ENCODE results near the gene SH3GL3.

SH3GL3 gene

GRCh38 chr15:83571820-83572707 lies 124.9 kb downstream of the SH3GL3 start:
- DNase-seq, result no peak

GRCh38 chr15:83574345-83574744 lies 127.2 kb downstream of the SH3GL3 start:
- DNase-seq, result no peak

GRCh38 chr15:83578691-83579090 lies 131.6 kb downstream of the SH3GL3 start:
- DNase-seq, result no peak

- no peak for DNase-seq
Observed at GRCh38 chr15:83581381-83581780, 134.2 kb downstream of the SH3GL3 start.

GRCh38 chr15:83582381-83582780 lies 135.2 kb downstream of the SH3GL3 start:
- no peak for DNase-seq

- DNase-seq, result no peak
Observed at GRCh38 chr15:83585601-83586335, 138.6 kb downstream of the SH3GL3 start.

- no peak for DNase-seq
Observed at GRCh38 chr15:83587091-83587490, 139.9 kb downstream of the SH3GL3 start.

- no peak for DNase-seq
Observed at GRCh38 chr15:83588441-83588840, 141.3 kb downstream of the SH3GL3 start.

GRCh38 chr15:83592370-83593040 lies 145.4 kb downstream of the SH3GL3 start:
- no peak for DNase-seq

GRCh38 chr15:83595191-83595590 lies 148.1 kb downstream of the SH3GL3 start:
- DNase-seq, result no peak

- DNase-seq, result no peak
Observed at GRCh38 chr15:83598031-83598430, 150.9 kb downstream of the SH3GL3 start.

- DNase-seq, result no peak
Observed at GRCh38 chr15:83602021-83602420, 154.9 kb downstream of the SH3GL3 start.

- no peak for DNase-seq
Observed at GRCh38 chr15:83604549-83604948, 157.4 kb downstream of the SH3GL3 start.

GRCh38 chr15:83605111-83605945 lies 158.2 kb downstream of the SH3GL3 start:
- no peak for DNase-seq

GRCh38 chr15:83610132-83610531 lies 163.0 kb downstream of the SH3GL3 start:
- DNase-seq, result no peak

GRCh38 chr15:83610901-83611685 lies 164.0 kb downstream of the SH3GL3 start:
- no peak for DNase-seq

GRCh38 chr15:83612226-83612625 lies 165.1 kb downstream of the SH3GL3 start:
- no peak for DNase-seq

GRCh38 chr15:83612898-83613635 lies 165.9 kb downstream of the SH3GL3 start:
- no peak for DNase-seq

- DNase-seq, result no peak
Observed at GRCh38 chr15:83613714-83614113, 166.6 kb downstream of the SH3GL3 start.

- DNase-seq, result no peak
Observed at GRCh38 chr15:83616840-83617239, 169.7 kb downstream of the SH3GL3 start.

Data from AML-193 (cell line).